Glomerular endothelial cell (primary cell): ENCODE measurements around the gene LCE1F. TPM values are rescaled to one million over a fixed set of nuclear protein-coding genes. Genes with fewer than 3 reads are reported as not detected.

Experiments used
- DNase-seq: peaks from one replicate; pipeline ENCODE4 v3.0.0-alpha.2; 2011; ENCODE audit warnings: low read depth, low spot score; ENCODE audit errors: extremely low read depth
- total RNA-seq: library from RNA; depleted of rRNA; stranded (reverse); fragments of >200 nt; gene quantifications from 2 replicates; pipeline ENCODE4 v1.2.3, GENCODE V29; 2015

LCE1F gene
- total RNA-seq, 1 donor from 2014 or later, result not detected

DNA sequence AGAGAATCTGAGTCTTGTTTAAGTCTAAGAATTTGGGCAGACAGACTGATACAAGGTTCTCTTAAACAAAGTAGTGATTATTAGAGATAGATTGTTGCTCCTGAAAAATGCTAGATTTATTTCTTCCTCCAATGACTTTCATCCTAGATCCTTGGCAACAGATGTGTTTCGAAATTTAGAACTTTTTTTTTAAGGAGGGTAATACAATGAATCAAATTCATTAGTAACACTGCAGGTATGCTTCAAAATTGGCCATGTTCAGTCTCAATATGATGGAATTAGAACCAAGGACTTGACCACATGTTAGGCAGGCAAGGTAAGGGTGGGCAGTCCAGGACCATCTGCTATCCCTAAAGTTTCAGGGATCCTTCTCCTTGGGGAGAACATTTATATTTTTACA, 4.5 kb upstream of the LCE1F start:
- no peak for DNase-seq

DNA sequence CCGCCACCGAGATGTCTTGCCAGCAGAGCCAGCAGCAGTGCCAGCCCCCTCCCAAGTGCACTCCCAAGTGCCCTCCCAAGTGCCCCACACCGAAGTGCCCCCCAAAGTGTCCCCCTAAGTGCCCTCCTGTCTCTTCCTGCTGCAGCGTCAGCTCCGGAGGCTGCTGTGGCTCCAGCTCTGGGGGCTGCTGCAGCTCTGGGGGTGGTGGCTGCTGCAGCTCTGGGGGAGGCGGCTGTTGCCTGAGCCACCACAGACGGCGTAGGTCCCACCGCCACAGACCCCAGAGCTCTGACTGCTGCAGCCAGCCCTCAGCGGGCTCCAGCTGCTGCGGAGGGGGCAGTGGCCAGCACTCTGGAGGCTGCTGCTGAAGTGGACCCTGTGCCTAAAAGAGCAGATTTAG, 1.4 kb downstream of the LCE1F start:
- no peak for DNase-seq

DNA sequence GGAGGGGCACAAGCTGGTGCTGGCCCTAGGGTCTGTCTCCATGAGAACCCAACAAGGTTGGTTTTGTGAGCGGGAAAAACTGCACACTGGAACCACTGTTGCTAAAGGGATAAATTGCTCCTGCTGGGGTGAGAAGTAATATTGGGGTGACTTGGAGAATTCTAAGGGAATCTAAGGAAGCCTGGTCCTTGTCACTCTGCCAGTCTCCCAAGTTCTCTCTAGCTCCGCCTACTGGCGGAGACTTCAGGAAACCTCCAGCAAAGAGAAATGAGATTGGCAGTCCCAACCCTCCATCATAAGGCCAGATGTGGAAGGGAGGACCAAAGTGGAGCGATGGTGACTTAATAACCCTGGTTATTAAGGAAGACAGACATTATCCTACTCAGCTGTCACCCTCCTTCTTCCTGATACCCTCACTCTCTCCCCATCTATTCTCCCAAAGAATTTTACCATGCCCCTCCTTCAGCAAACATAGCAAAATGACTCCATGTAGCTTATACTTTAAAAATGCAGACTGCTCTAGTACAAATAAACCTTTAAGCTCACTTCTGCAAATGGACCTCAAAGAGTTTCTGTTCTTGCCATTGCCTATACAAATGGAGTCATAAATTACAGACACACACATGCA, 2.7 kb downstream of the LCE1F start:
- DNase-seq, result no peak

DNA sequence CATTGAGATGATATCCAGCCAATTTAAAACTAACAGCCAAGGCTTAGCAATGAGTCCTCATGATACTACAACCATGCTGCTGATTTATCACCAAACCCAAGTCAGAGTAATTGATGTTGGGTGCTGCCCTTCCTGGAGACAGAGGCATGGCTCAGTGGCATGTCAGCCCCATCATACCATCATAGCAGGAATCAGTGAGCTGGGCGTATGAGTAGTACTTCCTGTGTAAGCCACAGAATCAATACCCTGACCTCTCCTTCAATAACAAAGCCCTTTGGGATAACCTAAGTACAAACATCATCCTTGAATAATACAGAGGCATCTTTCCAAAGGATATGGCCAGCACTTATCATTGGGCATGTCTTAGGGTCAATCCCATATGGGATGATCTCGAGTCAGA, 8.2 kb downstream of the LCE1F start:
- DNase-seq, result no peak

DNA sequence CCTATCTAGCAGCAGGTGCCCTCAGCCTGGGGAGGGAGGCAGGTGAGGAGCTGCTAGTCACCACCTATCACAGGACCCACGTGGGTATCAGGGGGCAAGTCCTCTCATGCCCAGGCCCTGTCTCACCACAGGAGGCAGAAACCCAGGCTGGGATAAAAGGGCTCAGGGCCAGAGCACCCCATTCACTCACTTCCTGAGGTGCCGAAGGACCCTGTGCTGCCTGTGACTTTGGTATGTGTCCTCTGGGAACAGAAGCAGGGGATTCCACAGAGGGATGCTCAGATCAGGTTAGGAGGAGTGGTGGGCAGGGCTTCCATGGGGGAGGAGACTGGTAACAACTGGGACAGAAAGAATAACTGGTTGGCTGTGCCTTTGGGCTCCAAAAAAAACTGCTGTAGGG, 11.1 kb downstream of the LCE1F start, which contains the start of gene LCE1E:
Gene LCE1E (plus strand): TSS at position 181 of the 400 bp plus-strand sequence. CDS start 1,043 bp downstream, outside the sequence.
- DNase-seq, result no peak

DNA sequence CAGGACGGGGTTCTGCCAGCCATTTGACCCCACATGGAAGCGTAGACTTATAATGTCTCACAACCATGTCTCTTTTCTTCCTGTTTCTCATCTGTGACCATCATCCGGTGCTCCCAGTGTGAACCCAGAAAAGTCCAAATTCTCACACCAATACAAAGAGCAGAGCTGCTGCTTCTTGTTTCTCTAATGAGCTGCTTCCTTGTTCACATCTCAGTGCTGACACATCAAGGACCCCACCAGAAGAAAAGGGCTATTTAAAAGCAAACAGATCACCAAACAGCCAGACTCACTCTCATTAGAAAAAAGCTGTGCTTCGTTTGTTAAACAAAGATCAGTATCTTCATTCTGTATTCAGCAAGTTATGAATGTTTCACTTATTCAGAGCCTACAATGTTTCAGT, 20.7 kb downstream of the LCE1F start:
- DNase-seq, result no peak

DNA sequence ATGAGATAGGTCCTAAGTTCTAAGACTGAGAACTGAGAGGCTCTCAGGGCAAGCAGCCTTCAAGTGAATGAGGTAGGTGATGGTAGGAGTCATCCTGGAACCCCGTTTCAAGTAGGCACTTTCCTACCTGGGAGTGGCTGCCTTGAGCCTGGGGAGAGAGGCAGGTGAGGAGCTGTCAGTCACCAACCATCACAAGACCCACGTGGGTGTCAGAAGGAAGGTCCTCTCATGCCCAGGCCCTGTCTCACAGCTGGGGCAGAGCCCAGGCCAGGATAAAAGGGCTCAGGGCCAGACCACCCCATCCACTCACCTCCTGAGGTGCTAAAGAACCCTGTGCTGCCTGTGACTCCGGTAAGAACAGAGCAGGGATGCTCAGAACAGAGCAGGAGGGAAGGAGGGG, 21.5 kb downstream of the LCE1F start, which contains the start of gene LCE1D:
Gene LCE1D (plus strand): TSS at position 301 of the 400 bp plus-strand sequence. CDS start 1,074 bp downstream, outside the sequence.
- no peak for DNase-seq

DNA sequence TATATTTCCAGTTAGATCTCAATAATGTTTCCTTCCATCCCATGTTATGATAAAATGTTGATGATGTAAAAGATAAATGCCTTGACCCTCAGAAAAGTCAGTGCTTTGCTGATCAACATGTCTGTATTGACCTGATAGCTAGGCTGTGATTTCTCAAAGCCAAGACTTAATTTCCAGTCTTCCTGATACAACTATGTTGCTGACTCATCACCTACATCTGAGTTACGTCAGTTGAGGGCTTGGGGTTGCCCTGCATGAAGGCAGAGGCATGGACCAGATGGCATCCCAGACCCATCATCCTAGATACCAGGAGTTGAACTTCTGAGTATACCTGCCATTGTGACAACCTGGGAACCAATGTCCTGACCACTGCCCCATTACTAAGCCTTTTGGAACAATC, 26.4 kb downstream of the LCE1F start:
- DNase-seq, result no peak

DNA sequence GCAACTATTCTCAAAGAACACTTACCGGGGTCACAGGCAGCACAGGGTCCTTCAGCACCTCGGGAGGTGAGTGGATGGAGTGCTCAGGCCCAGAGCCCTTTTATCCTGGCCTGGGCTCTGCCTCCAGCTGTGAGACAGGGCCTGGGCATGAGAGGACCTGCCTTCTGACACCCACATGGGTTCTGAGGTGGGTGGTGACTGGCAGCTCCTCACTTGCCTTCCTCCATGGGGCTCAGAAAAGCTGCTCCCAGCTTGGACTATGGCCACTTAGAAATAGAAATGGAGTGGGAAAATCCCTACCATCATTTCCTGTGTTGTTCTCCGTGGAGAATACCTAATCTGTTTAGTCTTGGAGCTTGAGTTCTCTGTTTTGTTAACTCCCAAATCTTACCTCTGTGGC, 31.6 kb downstream of the LCE1F start, which contains the start of gene LCE1C:
Gene LCE1C (minus strand): TSS at position 76 of the 400 bp plus-strand sequence. CDS start 1,173 bp downstream, outside the sequence.
- DNase-seq, result no peak

DNA sequence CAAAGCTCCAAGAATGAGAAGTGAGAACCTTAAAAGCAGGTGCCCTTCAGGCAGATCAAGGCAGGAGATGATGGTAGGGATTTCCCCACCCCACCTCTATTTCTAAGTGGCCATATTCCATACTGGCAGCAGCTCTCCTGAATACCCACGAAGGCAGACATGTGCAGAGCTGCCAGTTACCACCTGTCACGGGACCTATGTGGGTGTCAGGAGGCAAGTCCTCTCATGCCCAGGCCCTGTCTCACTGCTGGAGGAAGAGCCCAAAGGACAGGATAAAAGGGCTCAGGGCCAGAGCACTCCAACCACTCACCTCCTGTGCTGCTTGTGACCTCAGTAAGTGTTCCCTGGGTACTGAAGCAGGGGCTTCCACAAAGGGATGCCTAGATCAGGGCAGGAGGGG, 36.1 kb downstream of the LCE1F start:
- DNase-seq, result no peak

DNA sequence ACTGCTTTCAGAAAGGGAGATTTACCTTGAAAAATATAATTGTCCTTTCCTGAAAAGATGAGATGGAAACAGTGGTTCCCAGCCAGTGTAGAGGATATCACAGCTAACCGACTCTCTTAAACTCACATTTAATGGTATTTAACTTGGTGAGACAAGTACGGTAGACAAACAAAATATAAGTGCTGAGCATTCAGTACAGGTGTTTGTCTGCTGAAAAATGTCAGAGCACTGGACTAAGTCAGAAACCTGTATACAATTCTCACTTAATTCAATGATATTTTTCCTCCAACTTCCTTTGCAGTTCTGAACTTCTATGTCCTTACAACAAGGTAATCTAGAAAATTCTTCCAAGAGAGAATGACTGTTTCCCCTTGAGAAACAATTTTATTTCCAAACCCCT, 36.7 kb downstream of the LCE1F start, which contains the start of gene LCE1B:
Gene LCE1B (plus strand): TSS at position 301 of the 400 bp plus-strand sequence. CDS start 476 bp downstream, outside the sequence.
- DNase-seq, result no peak

DNA sequence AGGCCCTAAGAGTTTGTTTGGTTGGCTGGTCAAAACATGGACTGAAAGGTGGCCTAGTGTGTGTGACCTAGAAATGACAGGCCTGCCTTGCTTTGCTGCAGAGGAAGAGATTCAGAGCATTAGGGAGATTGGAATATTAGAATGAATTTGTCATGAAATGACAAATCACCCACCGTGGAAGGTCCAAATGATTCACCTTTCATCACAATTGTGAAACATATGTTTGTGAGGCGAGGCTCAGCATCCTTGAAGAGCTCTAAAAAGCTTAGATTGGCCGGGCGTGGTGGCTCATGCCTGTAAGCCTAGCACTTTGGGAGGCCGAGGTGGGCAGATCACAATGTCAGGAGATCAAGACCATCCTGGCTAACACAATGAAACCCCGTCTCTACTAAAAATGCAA, 42.4 kb downstream of the LCE1F start:
- DNase-seq, result no peak

DNA sequence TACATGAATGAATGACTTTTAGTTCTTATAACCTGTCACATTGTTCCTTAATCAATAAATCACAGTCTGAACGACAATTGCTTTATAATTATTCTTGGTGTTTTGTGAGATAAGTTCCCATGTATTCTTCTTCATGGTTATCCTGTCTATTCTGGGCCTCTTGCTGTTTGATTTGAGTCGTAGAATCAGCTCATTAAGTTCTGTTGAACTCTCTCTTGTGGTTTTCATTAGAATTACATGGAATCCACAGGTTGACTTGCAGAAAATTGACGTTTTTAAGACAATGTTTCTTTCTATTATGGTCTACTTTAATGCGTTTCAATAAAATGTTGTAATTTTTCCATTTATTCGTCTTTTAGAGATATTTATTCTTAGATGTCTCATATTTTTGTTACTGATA, 48.4 kb downstream of the LCE1F start:
- DNase-seq, result no peak

DNA sequence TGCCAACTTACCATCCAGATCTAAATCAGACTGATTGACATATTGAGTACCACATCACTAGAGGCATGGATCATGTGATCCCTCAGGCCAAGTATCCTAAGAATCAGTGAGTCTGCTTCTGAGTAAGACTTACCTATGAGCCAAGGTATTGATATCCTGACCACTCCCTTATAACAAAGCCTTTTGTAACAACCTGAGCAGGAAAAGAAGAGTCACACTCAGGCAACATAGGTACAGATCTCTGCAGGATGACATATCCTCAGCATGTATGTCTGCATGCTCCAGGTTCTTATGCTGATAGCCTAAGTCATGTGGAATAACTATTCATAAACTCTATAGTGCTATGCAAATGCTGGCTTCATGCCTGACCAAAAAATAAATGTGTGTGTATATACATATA, 50.0 kb downstream of the LCE1F start:
- DNase-seq, result no peak

Other genes starting within 250 kb of the LCE1F start
- not detected in 2 replicates for gene LCE3E, start 208.4 kb upstream of the LCE1F start, total RNA-seq
- gene LCE3D, start 194.6 kb upstream of the LCE1F start, total RNA-seq, result not detected in 2 replicates
- not detected in 2 replicates for gene LCE3C, start 174.9 kb upstream of the LCE1F start, total RNA-seq
- gene LCE3B, start 161.3 kb upstream of the LCE1F start, total RNA-seq, result not detected in 2 replicates
- gene LCE3A, start 152.0 kb upstream of the LCE1F start, total RNA-seq, result not detected in 2 replicates
- gene LCE2D, start 111.8 kb upstream of the LCE1F start, total RNA-seq, result not detected in 2 replicates
- not detected in 2 replicates for gene LCE2C, start 99.9 kb upstream of the LCE1F start, total RNA-seq
- gene LCE2B, start 89.0 kb upstream of the LCE1F start, total RNA-seq, result not detected in 2 replicates
- gene LCE2A, start 76.8 kb upstream of the LCE1F start, total RNA-seq, result not detected in 2 replicates
- not detected in 2 replicates for gene LCE4A, start 67.0 kb upstream of the LCE1F start, total RNA-seq
- not detected in 2 replicates for gene KPRP, start 17.1 kb upstream of the LCE1F start, total RNA-seq
- gene LCE1E, start 11.1 kb downstream of the LCE1F start, total RNA-seq, result not detected in 2 replicates
- not detected in 2 replicates for gene LCE1D, start 21.6 kb downstream of the LCE1F start, total RNA-seq
- gene LCE1C, start 31.5 kb downstream of the LCE1F start, total RNA-seq, result not detected in 2 replicates
- gene LCE1B, start 36.8 kb downstream of the LCE1F start, total RNA-seq, result not detected in 2 replicates
- gene LCE1A, start 52.3 kb downstream of the LCE1F start, total RNA-seq, result not detected in 2 replicates
- not detected in 2 replicates for gene LCE6A, start 67.7 kb downstream of the LCE1F start, total RNA-seq
- not detected in 2 replicates for gene LCE7A, start 84.9 kb downstream of the LCE1F start, total RNA-seq
- gene SMCP, start 103.2 kb downstream of the LCE1F start, total RNA-seq, result not detected in 2 replicates
- not detected in 2 replicates for gene IVL, start 133.4 kb downstream of the LCE1F start, total RNA-seq
- not detected in 2 replicates for gene SPRR5, start 172.1 kb downstream of the LCE1F start, total RNA-seq
- gene SPRR4, start 195.5 kb downstream of the LCE1F start, total RNA-seq, result not detected in 2 replicates
- not detected in 2 replicates for gene SPRR1A, start 208.9 kb downstream of the LCE1F start, total RNA-seq
- gene SPRR3, start 226.6 kb downstream of the LCE1F start, total RNA-seq, result not detected in 2 replicates